K562 (cell line): Measurements from ENCODE around the gene KRTAP1-5.

Source experiments
- ATF6 ChIP-seq: sonication (generic); formaldehyde crosslinking; IDR thresholded peaks from 2 replicates; pipeline ENCODE4 v1.4.0; 2020; ENCODE audit warnings: mild to moderate bottlenecking, missing genetic modification reagents
- CTCF ChIP-seq, 3 experiments: IDR thresholded peaks in 2 of 3; conservative IDR thresholded peaks in 1 of 3; 2 replicates each; pipeline ENCODE4 v1.5.1; 2011 to 2012; ENCODE audit warnings: low read length in 3 of 3, mild to moderate bottlenecking in 3 of 3, control low read depth in 2 of 3, improper control_type of control experiment in 1 of 3, inconsistent platforms in 1 of 3, low read depth in 1 of 3, mixed read lengths in 1 of 3, moderate library complexity in 1 of 3; ENCODE audit not compliant: insufficient read depth in 2 of 3
- E2F4 ChIP-seq: sonication (generic); formaldehyde crosslinking; IDR thresholded peaks from 2 replicates; pipeline ENCODE4 v1.8.0; 2022; ENCODE audit warnings: mild to moderate bottlenecking, low read depth, missing genetic modification reagents
- EGR1 ChIP-seq: fragments of 450-650 bp; conservative IDR thresholded peaks from 2 replicates; pipeline ENCODE4 v1.6.1; 2017; ENCODE audit warnings: mild to moderate bottlenecking
- ESRRA ChIP-seq: fragments of 450-650 bp; IDR thresholded peaks from 2 replicates; pipeline ENCODE4 v1.6.1; 2014; ENCODE audit warnings: low read depth, mild to moderate bottlenecking, moderate library complexity, borderline replicate concordance
- GABPB1 ChIP-seq: sonication (generic); formaldehyde crosslinking; IDR thresholded peaks from 2 replicates; pipeline ENCODE4 v1.8.0; 2022; ENCODE audit warnings: mild to moderate bottlenecking, missing genetic modification reagents
- HOMEZ ChIP-seq: fragments of 250-450 bp; sonication (Bioruptor Pico); IDR thresholded peaks from 2 replicates; pipeline ENCODE4 v1.4.0; 2020; ENCODE audit warnings: mild to moderate bottlenecking, moderate library complexity
- JUN ChIP-seq, 2 experiments: sonication (generic) in 1 of 2; formaldehyde crosslinking in 1 of 2; IDR thresholded peaks; 2 replicates each; pipeline versions ENCODE4 v1.6.1 to v1.8.0; 2012 to 2022; ENCODE audit warnings: borderline replicate concordance in 2 of 2, mild to moderate bottlenecking in 2 of 2, improper control_type of control experiment in 1 of 2, low read depth in 1 of 2, low read length in 1 of 2, missing genetic modification reagents in 1 of 2
- MBD2 ChIP-seq: sonication (generic); IDR thresholded peaks from 2 replicates; pipeline ENCODE4 v1.6.1; 2016; ENCODE audit warnings: low read depth, borderline replicate concordance
- NFYB ChIP-seq: IDR thresholded peaks from 2 replicates; pipeline ENCODE4 v1.6.1; 2011; ENCODE audit warnings: mild to moderate bottlenecking, moderate library complexity; ENCODE audit not compliant: insufficient read length; ENCODE audit errors: extremely low read depth
- POLR2A ChIP-seq: fragments of 450-650 bp; conservative IDR thresholded peaks from 2 replicates; pipeline ENCODE4 v1.6.1; 2016
- ZNF124 ChIP-seq: sonication (generic); formaldehyde crosslinking; IDR thresholded peaks from 2 replicates; pipeline ENCODE4 v1.8.1; 2022; ENCODE audit warnings: missing genetic modification reagents

- no peak for TF ChIP-seq ZNF124 (CRISPR knock-in tag)
- TF ChIP-seq POLR2A = no peak
- no peak for TF ChIP-seq E2F4
- no peak for TF ChIP-seq ESRRA
- TF ChIP-seq CTCF (IDR thresholded peaks at IDR 0.05 in 2 of 3, conservative IDR thresholded peaks at IDR 0.05 in 1 of 3; ENCODE audit: insufficient read depth in 2 of 3, low read depth in 1 of 3, low read length in 3 of 3) = no peak
- TF ChIP-seq GABPB1 (CRISPR knock-in tag) = no peak
- TF ChIP-seq NFYB = no peak
- no peak for TF ChIP-seq HOMEZ (CRISPR knock-in tag)
- TF ChIP-seq EGR1 = no peak
- no peak for TF ChIP-seq JUN (IDR thresholded peaks at IDR 0.05; ENCODE audit: borderline replicate concordance, low read depth, low read length)
- no peak for TF ChIP-seq JUN (CRISPR knock-in tag; IDR thresholded peaks at IDR 0.05; ENCODE audit: borderline replicate concordance)
- TF ChIP-seq MBD2 = no peak
- no peak for TF ChIP-seq ATF6 (CRISPR knock-in tag)
These were observed at the start of gene KRTAP1-5 for GRCh38 chr17:41026715-41027471.
